Astrocyte (in vitro differentiated cells and primary cell): Measurements from ENCODE around the gene CHERP.

Experiments used
- CTCF ChIP-seq: IDR thresholded peaks from 2 replicates; pipeline ENCODE4 v1.5.1; 2011; ENCODE audit warnings: low read depth, mild to moderate bottlenecking, inconsistent platforms, low read length, moderate library complexity; ENCODE audit not compliant: insufficient read depth
- EZH2 ChIP-seq: IDR thresholded peaks from 2 replicates; pipeline ENCODE4 v1.6.1; 2012; ENCODE audit warnings: mild to moderate bottlenecking, low read length, inconsistent platforms; ENCODE audit not compliant: insufficient read depth

- no peak for TF ChIP-seq CTCF
- no peak for TF ChIP-seq EZH2
Measured at GRCh38 chr19:16518483-16519229, 23.6 kb downstream of the CHERP start.
